ENCODE data around the gene ATG9B.

DNA sequence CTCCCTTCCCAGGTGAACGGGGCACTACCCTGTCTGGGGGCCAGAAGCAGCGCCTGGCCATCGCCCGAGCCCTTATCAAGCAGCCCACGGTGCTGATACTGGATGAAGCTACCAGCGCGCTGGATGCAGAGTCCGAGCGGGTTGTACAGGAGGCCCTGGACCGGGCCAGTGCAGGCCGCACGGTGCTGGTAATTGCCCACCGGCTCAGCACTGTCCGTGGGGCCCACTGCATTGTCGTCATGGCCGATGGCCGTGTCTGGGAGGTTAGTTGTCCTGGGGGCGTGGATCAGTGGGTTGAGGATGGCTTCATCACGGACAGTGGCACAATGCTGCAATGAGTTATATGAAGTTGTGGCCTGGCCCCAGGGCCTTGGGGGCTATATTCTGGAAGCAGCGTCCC lies 19.7 kb upstream of the ATG9B start:
- no peak for TF ChIP-seq CTCF (IDR thresholded peaks at IDR 0.05)
- TF ChIP-seq EZH2 (IDR thresholded peaks at IDR 0.05; ENCODE audit: borderline replicate concordance, insufficient read depth, low read depth, low read length, poor library complexity, severe bottlenecking) = no peak
